A673 (cell line): Measurements from ENCODE around the gene P2RX1.

Source experiments
- CTCF ChIP-seq: fragments of 300-800, 200-600 bp; sonication (generic); conservative IDR thresholded peaks from 2 replicates; pipeline ENCODE4 v1.5.1; 2017; ENCODE audit warnings: low read depth, mild to moderate bottlenecking, antibody characterized with exemption, low read length, moderate library complexity, mixed read lengths
- EZH2 ChIP-seq: fragments of 200-600 bp; sonication (generic); IDR thresholded peaks from 2 replicates; pipeline ENCODE4 v1.6.1; 2017; ENCODE audit warnings: borderline replicate concordance, low read depth, mild to moderate bottlenecking, mixed read lengths, antibody characterized with exemption, low read length; ENCODE audit not compliant: poor library complexity, severe bottlenecking

DNA sequence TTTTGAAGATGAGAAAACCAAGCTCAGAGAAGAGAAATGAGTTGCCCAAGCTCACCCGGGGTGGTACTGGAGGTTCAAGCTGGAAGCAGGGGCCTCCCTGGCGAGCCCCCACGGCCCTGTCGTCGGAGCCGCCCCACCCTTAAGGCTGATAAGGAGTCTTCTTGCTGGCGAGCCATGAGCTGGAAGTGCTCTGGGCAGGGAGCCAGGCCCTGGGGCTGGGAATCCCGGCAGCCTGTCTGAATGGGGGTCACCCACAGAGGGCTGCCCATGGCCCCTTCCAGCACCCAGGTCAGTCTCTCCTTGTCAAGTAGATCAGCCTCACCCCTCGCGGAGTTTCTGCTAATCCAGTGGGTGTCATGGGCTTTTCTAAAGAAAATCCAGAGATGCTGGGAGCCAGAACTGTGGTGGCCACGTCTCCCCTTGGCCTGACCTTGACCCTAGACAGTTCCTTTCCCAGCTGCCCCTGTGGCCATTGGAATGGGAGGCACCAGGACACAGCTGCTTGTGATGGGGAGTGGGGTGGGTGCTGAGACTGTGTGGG, 1.2 kb upstream of the P2RX1 start:
- TF ChIP-seq CTCF (no peak), EZH2 (no peak)
